Panc1 (cell line): ENCODE measurements around the gene SLC66A2. TPM values are rescaled to one million over a fixed set of nuclear protein-coding genes. Genes with fewer than 3 reads are reported as not detected.

Source experiments
- ATAC-seq: fragments of 200-7000 bp; cut with Tn5 transposase; 2 replicates; pipeline ENCODE4 v1.9.1; 2020; ENCODE audit warnings: mild to moderate bottlenecking, moderate library complexity
- BruUV-seq: library from RNA; stranded (reverse); fragments of 400-500 nt; replicated peaks from 2 replicates; lab custom pipeline; 2021; lab: Mats Ljungman, UMichigan
- CTCF ChIA-PET: fragments of 300-600 bp; sonication (Branson Sonifier 250); formaldehyde crosslinking; loops from one replicate; lab custom pipeline; 2022; ENCODE audit warnings: antibody characterized with exemption; lab: Charles Lee
- POLR2A ChIA-PET: fragments of 300-600 bp; sonication (Branson Sonifier 250); formaldehyde crosslinking; loops from one replicate; lab custom pipeline; 2022; ENCODE audit warnings: antibody characterized with exemption; lab: Charles Lee
- DNase-seq: peaks from one replicate; pipeline ENCODE4 v3.0.0-alpha.2; 2010; ENCODE audit warnings: low read depth, low spot score
- H3K27ac ChIP-seq: 2 replicates; pipeline ENCODE4 v1.5.1; 2011; ENCODE audit warnings: mild to moderate bottlenecking, low read length, inconsistent platforms
- H3K27me3 ChIP-seq: fragments of 200-500 bp; sonication (Bioruptor generic); 2 replicates; pipeline ENCODE4 v1.6.0; 2014; ENCODE audit warnings: low read length, inconsistent platforms; ENCODE audit not compliant: control insufficient read depth, insufficient read depth
- H3K36me3 ChIP-seq: fragments of 200-500 bp; sonication (Bioruptor generic); 2 replicates; pipeline ENCODE4 v1.5.1; 2014; ENCODE audit warnings: inconsistent platforms, mild to moderate bottlenecking, low read length, moderate library complexity; ENCODE audit not compliant: control insufficient read depth, insufficient read depth
- H3K4me1 ChIP-seq: 2 replicates; pipeline ENCODE4 v1.5.1; 2011; ENCODE audit warnings: inconsistent platforms, mild to moderate bottlenecking, low read length, moderate library complexity; ENCODE audit not compliant: control insufficient read depth, insufficient read depth
- H3K4me3 ChIP-seq, 2 experiments: 2 replicates each; pipeline ENCODE4 v1.5.1; 2011 to 2012; ENCODE audit warnings: low read depth in 2 of 2, low read length in 2 of 2, mild to moderate bottlenecking in 2 of 2, inconsistent platforms in 1 of 2, moderate library complexity in 1 of 2
- H3K9me3 ChIP-seq: fragments of 200-500 bp; sonication (Bioruptor generic); 2 replicates; pipeline ENCODE4 v1.5.1; 2014; ENCODE audit warnings: low read depth, mild to moderate bottlenecking, inconsistent platforms, low read length, moderate library complexity; ENCODE audit not compliant: control insufficient read depth, insufficient read depth
- POLR2AphosphoS5 ChIP-seq: IDR thresholded peaks from 2 replicates; pipeline ENCODE4 v1.6.1; 2012; ENCODE audit warnings: mild to moderate bottlenecking, low read depth, low read length, moderate library complexity
- SIN3A ChIP-seq: IDR thresholded peaks from 2 replicates; pipeline ENCODE4 v1.6.1; 2012; ENCODE audit warnings: low read depth, mild to moderate bottlenecking, low read length, moderate library complexity, borderline replicate concordance; ENCODE audit not compliant: insufficient read depth
- TCF7L2 ChIP-seq: IDR thresholded peaks from 2 replicates; pipeline ENCODE4 v1.6.1; 2011; ENCODE audit warnings: mild to moderate bottlenecking, low read depth, low read length, inconsistent platforms
- in situ Hi-C: cut with HindIII; loops from 2 replicates; pipeline ENCODE4 v1.10.0; 2016; ENCODE audit warnings: low sequenced_read_pairs, low pct_unique_long_range_greater_than_20kb
- intact Hi-C: fragments of 100-400 bp; cut with micrococcal nuclease; formaldehyde crosslinking; loops from one replicate; pipeline ENCODE4 v1.10.0; 2022; ENCODE audit not compliant: unreplicated experiment
- total RNA-seq: library from RNA; stranded (reverse); gene quantifications from one replicate; pipeline ENCODE4 v1.2.1, GENCODE V29; 2021; ENCODE audit not compliant: unreplicated experiment
- TF ChIP-seq, protein P1 (sequence below): fragments of 450-650 bp; IDR thresholded peaks from 2 replicates; pipeline ENCODE4 v1.5.1; 2017; ENCODE audit warnings: mild to moderate bottlenecking
- TF ChIP-seq, protein P2 (sequence below), 2 experiments: IDR thresholded peaks; 2 replicates each; pipeline ENCODE4 v1.6.1; 2011 to 2012; ENCODE audit warnings: low read depth in 2 of 2, control low read depth in 1 of 2, low read length in 1 of 2, mild to moderate bottlenecking in 1 of 2, moderate library complexity in 1 of 2; ENCODE audit not compliant: insufficient read depth in 1 of 2

The SLC66A2 gene
- total RNA-seq, 1 experiment from 2014 or later: 92.5 TPM

DNA sequence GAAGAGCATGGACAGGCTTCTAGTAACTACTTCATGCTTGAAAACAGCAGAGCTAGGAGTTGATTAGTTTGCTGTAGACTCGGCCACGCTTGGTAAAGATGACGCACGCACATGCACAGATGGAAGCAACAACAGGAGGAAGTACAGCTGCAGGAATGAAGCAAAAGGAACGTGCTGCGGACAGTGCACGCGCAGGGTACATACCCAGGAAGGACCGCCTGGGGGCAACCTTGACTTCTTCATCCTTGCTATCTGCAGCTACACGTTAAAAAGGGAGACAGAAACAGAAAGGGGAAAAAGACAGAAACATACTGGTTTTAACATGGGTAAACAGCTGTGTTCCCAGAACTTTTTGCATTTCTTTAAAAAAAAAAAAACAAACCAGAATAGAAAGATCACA lies 17.7 kb downstream of the SLC66A2 start:
- ATAC-seq (no peak), DNase-seq (no peak)
- TF ChIP-seq, protein P1, sequence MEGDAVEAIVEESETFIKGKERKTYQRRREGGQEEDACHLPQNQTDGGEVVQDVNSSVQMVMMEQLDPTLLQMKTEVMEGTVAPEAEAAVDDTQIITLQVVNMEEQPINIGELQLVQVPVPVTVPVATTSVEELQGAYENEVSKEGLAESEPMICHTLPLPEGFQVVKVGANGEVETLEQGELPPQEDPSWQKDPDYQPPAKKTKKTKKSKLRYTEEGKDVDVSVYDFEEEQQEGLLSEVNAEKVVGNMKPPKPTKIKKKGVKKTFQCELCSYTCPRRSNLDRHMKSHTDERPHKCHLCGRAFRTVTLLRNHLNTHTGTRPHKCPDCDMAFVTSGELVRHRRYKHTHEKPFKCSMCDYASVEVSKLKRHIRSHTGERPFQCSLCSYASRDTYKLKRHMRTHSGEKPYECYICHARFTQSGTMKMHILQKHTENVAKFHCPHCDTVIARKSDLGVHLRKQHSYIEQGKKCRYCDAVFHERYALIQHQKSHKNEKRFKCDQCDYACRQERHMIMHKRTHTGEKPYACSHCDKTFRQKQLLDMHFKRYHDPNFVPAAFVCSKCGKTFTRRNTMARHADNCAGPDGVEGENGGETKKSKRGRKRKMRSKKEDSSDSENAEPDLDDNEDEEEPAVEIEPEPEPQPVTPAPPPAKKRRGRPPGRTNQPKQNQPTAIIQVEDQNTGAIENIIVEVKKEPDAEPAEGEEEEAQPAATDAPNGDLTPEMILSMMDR: no peak
- TF ChIP-seq SIN3A (no peak), TCF7L2 (no peak), POLR2AphosphoS5 (no peak)
- intact Hi-C loops: no loop called here
- Histone ChIP-seq H3K4me3 (no peak overlapping the region), H3K9me3 (peaks cover 49% of the 10 kb centered on the region), H3K36me3 (no peaks in the 10 kb centered on the region), H3K27me3 (no peaks in the 10 kb centered on the region), H3K4me1 (0 out of 2 replicates have a peak, but pooled peaks cover 3% of the 10 kb centered on the region), H3K27ac (no peak overlapping the region)
- in situ Hi-C loops: no loop called here
- CTCF ChIA-PET: no interaction called here
- no TSS peak for BruUV-seq
- POLR2A ChIA-PET: interaction anchor here (0.6 kb wide), 1 partner anchor 176 kb away, joined by 3 read pairs; no protein-coding TSS in a partner anchor

DNA sequence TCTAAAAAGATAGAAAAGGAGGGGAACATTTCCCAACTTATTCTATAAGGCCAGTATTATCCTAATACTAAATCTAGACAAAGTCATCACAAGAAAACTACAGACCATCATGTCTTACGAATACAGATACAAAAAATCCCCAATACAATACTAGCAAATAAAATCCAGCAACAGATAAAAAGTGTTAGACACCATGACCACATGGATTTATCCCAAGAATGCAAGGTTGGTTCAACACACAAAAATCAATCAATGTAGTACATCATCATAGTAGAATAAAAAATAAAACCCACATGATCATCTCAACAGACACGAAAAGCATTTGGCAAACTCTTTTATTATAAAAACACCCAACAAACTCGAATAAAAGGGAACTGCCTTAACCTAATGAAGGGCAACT lies 18.5 kb downstream of the SLC66A2 start:
- ChIA-PET CTCF (no interaction called here), POLR2A (no interaction called here)
- in situ Hi-C loops: no loop called here
- TF ChIP-seq, protein P1: no peak
- TF ChIP-seq, protein P2, sequence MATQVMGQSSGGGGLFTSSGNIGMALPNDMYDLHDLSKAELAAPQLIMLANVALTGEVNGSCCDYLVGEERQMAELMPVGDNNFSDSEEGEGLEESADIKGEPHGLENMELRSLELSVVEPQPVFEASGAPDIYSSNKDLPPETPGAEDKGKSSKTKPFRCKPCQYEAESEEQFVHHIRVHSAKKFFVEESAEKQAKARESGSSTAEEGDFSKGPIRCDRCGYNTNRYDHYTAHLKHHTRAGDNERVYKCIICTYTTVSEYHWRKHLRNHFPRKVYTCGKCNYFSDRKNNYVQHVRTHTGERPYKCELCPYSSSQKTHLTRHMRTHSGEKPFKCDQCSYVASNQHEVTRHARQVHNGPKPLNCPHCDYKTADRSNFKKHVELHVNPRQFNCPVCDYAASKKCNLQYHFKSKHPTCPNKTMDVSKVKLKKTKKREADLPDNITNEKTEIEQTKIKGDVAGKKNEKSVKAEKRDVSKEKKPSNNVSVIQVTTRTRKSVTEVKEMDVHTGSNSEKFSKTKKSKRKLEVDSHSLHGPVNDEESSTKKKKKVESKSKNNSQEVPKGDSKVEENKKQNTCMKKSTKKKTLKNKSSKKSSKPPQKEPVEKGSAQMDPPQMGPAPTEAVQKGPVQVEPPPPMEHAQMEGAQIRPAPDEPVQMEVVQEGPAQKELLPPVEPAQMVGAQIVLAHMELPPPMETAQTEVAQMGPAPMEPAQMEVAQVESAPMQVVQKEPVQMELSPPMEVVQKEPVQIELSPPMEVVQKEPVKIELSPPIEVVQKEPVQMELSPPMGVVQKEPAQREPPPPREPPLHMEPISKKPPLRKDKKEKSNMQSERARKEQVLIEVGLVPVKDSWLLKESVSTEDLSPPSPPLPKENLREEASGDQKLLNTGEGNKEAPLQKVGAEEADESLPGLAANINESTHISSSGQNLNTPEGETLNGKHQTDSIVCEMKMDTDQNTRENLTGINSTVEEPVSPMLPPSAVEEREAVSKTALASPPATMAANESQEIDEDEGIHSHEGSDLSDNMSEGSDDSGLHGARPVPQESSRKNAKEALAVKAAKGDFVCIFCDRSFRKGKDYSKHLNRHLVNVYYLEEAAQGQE (IDR thresholded peaks at IDR 0.05; ENCODE audit: insufficient read depth in 1 of 2, low read depth in 2 of 2, low read length in 1 of 2): no peak
- TF ChIP-seq SIN3A (no peak), TCF7L2 (no peak), POLR2AphosphoS5 (no peak)
- no peak for ATAC-seq
- 0 out of 2 replicates have a peak, but pooled peaks cover 3% of the 10 kb centered on the region for H3K4me1 ChIP-seq
- H3K27ac ChIP-seq: no peak overlapping the region
- no peak overlapping the region for H3K4me3 ChIP-seq
- peaks cover 49% of the 10 kb centered on the region for H3K9me3 ChIP-seq
- no peaks in the 10 kb centered on the region for H3K27me3 ChIP-seq
- intact Hi-C loops: no loop called here
- no peak for DNase-seq
- BruUV-seq: no TSS peak
- no peaks in the 10 kb centered on the region for H3K36me3 ChIP-seq
